ENCODE data around the gene CRYGB.

GRCh38 chr2:208189069-208189809 lies 43.3 kb upstream of the CRYGB start:
- TF ChIP-seq POLR2A (IDR thresholded peaks at IDR 0.05) (no peak), CTCF (IDR thresholded peaks at IDR 0.05) (no peak)

All from right lobe of liver (tissue), 4 donors.